ENCODE measurements around the gene OR6N1.

Gene OR6N1

GRCh38 chr1:158754420-158754819 lies 17.6 kb downstream of the OR6N1 start, which contains the start of gene OR6K6:
TSS of gene OR6K6 (plus strand) at chr1:158754720. CDS start at chr1:158754888, 168 bp downstream.
- TF ChIP-seq CTCF (IDR thresholded peaks at IDR 0.05) (no peak), ZFX (IDR thresholded peaks at IDR 0.05; ENCODE audit: borderline replicate concordance) (no peak)
- H3K27ac ChIP-seq: no peak within 1 kb of the TSS

GRCh38 chr1:158752155-158752712 lies 19.8 kb downstream of the OR6N1 start:
- no peak overlapping the region for H3K27ac ChIP-seq
- TF ChIP-seq CTCF (IDR thresholded peaks at IDR 0.05): no peak
- no peak for TF ChIP-seq ZFX (IDR thresholded peaks at IDR 0.05; ENCODE audit: borderline replicate concordance)

GRCh38 chr1:158735848-158736247 lies 36.1 kb downstream of the OR6N1 start:
- TF ChIP-seq ZFX (IDR thresholded peaks at IDR 0.05; ENCODE audit: borderline replicate concordance) (no peak), CTCF (IDR thresholded peaks at IDR 0.05) (no peak)
- no peak overlapping the region for H3K27ac ChIP-seq

GRCh38 chr1:158732524-158732923 lies 39.5 kb downstream of the OR6N1 start:
- no peak overlapping the region for H3K27ac ChIP-seq
- TF ChIP-seq ZFX (IDR thresholded peaks at IDR 0.05; ENCODE audit: borderline replicate concordance): no peak
- no peak for TF ChIP-seq CTCF (IDR thresholded peaks at IDR 0.05)

GRCh38 chr1:158731707-158732106 lies 40.3 kb downstream of the OR6N1 start:
- H3K27ac ChIP-seq: no peak overlapping the region
- TF ChIP-seq ZFX (IDR thresholded peaks at IDR 0.05; ENCODE audit: borderline replicate concordance): no peak
- TF ChIP-seq CTCF (IDR thresholded peaks at IDR 0.05): no peak

- no peak overlapping the region for H3K27ac ChIP-seq
- TF ChIP-seq CTCF (IDR thresholded peaks at IDR 0.05) (no peak), ZFX (IDR thresholded peaks at IDR 0.05; ENCODE audit: borderline replicate concordance) (no peak)
These were observed 41.5 kb downstream of the OR6N1 start for GRCh38 chr1:158730453-158730852.

- TF ChIP-seq CTCF (IDR thresholded peaks at IDR 0.05) (no peak), ZFX (IDR thresholded peaks at IDR 0.05; ENCODE audit: borderline replicate concordance) (no peak)
- no peak overlapping the region for H3K27ac ChIP-seq
These were observed 43.3 kb downstream of the OR6N1 start for GRCh38 chr1:158728510-158729225.

Measured in 22Rv1 (cell line).